Activated CD8-positive, alpha-beta memory T cell treated with anti-CD3 and anti-CD28 coated beads for 4 hours (primary cell): ENCODE data around the gene TSC2.
"Not testable (repeated sequence)": the region's sequence is repeated elsewhere in the genome, so short reads cannot be mapped to it uniquely, and the experiment has no call there.

ENCODE experiments used
- DNase-seq, 2 donors: peaks; one replicate each; pipeline ENCODE4 v3.0.0-alpha.2; 2020; ENCODE audit warnings: low read depth in 2 of 2

Gene TSC2

GRCh38 chr16:2105291-2105690 is 57.5 kb downstream of the TSC2 start:
- DNase-seq = not testable (repeated sequence)

DNA sequence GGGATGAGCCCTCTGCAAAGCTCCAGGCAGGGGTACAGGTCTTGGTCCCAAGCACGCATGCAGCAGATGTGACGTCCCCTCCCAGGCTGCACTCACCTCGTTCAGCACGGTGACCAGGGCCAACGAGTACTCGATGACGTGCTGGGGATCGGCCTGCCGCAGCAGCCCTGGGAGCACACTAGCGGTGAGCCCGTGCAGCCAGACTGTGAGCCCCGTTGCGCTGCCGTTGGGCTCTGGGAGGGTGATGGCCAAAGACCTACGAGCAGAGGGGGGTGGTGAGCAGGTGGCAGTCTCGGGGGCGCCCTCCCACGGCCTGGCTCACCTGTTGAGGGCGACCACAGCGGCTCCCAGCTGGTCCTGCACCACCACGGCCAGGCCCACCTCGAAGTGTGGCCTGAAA is 58.0 kb downstream of the TSC2 start:
- not testable (repeated sequence) for DNase-seq

- DNase-seq = not testable (repeated sequence)
Observed at GRCh38 chr16:2106211-2106610, 58.4 kb downstream of the TSC2 start.

DNA sequence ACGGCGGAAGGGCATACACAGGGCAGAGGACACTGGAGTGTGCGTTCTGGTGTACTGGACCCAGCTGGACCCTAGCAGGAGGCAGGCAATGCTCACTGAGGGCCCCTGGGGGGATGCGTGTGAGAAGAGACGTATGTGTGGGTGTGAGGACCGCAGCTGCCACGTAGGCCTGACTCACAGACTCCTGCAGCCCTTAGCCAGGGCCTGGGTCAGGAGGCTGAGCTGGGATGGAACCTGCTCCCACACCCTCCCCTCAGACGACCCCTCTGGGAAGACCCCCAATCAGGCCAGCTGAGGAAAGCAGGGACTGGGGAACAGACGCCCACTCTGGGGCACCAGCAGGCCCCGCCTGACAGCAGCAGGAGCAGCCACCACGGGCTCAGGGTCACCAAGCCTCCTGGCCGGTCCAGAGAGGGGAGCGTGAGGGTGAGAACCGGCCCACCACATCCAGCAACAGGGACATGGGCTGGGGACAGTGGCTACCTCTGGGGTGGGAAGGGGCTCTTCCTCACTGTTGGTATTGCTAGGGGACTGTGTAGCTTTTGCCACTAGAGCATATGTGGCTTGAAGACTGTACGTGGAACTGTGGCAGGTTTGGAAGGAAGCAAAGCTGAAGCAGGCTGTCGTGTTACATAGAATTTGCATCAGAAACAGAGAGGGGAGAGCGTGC is 59.5 kb downstream of the TSC2 start:
- DNase-seq = not testable (repeated sequence)

GRCh38 chr16:2107791-2108125 is 60.0 kb downstream of the TSC2 start:
- DNase-seq = not testable (repeated sequence)

- DNase-seq = not testable (repeated sequence)
Observed at GRCh38 chr16:2108446-2109270, 60.9 kb downstream of the TSC2 start.

- not testable (repeated sequence) for DNase-seq
Observed at GRCh38 chr16:2109271-2109580, 61.4 kb downstream of the TSC2 start.

DNA sequence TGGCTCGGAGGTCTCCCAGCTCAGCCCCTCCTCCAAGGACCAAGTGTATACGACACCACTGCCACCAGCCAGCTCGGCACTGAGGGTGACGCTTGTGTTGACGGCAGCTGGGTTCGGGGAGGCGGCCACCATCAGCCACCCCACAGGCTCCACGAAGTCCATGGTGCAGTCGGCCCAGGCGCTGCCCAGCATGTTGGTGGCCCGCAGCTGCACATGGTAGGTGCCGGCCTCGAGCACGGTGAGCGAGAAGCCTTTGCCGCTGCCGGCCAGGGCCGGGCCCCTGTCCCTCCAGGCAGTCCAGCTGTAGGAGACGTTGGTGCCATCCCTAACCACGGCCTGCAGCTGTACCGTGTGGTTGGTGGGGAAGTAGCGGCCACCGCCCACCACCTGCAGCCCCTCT is 62.1 kb downstream of the TSC2 start:
- DNase-seq = not testable (repeated sequence)

DNA sequence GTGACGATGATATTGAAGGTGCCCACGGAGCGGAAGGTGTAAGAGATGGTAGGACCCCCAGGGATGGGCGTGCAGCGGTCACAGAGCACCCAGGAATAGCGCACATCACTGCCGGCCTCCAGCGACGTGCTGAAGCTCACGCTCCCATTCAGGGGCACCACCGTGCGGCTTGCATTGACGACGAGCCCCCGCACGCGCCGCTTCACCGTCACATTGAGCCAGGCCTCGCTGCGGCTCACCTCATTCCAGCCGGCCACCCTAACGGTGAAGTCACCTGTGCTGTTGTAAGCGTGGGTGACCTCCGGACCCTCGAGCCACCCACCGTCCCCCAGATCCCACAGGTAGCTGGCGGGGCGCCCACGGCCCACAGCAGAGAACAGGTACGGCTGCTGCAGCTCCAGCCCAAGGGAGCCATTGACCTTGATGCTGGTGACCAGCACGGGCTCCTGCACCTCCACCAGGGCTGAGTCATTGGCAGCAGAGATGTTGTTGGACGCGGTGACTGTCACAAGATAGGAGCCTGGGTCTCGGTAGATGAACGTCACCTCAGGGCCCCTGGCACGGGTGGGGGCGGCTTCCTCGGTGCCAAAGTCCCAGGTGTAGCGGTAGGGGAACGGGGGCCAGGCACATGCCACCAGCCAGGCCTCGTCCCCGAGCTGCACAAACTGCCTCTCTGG is 62.7 kb downstream of the TSC2 start:
- not testable (repeated sequence) for DNase-seq

GRCh38 chr16:2111009-2111353 is 63.2 kb downstream of the TSC2 start:
- DNase-seq = not testable (repeated sequence)

DNA sequence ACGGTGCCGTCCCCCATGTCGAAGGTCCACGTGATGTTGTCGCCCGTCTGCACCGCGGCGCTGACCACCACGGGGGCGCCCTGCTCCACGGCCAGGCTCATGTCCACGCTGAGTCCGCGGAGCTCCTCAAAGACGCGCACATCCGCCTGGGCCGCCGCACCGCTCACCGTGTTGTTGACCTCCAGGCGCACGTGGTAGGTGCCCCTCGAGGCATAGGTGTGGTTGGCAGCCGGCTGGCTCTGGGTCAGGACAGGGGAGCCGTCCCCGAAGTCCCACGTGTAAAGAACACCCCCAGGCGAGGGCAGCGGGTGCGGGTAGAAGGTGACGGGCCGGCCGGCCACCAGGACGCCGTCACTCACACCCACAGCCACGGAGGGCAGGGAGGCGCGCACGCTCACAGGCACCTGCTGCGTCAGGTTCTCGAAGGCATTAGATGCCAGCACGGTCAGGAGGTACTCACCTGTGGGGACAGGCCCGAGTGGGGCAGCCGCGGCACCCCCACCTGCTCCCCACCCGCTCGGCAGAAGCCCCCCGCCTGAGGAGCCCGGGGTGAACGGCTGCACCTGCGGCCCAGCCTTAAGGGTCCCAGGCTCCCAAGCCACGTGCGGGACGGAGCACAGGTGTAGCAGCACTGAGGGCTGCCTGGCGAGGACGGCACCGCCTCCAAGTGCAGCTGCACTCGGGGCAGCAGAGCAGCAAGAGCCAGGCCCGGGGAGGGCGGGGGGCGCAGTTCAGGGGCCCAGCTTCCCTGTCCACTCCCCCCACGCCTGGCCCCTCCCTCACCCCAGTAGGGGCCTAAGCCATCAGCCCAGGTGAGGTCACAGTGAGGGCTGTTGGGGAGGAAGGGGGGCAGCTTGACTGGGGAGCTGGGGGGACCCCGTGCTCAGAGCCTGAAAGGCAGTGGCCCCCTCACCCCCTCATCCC is 63.9 kb downstream of the TSC2 start:
- not testable (repeated sequence) for DNase-seq

DNA sequence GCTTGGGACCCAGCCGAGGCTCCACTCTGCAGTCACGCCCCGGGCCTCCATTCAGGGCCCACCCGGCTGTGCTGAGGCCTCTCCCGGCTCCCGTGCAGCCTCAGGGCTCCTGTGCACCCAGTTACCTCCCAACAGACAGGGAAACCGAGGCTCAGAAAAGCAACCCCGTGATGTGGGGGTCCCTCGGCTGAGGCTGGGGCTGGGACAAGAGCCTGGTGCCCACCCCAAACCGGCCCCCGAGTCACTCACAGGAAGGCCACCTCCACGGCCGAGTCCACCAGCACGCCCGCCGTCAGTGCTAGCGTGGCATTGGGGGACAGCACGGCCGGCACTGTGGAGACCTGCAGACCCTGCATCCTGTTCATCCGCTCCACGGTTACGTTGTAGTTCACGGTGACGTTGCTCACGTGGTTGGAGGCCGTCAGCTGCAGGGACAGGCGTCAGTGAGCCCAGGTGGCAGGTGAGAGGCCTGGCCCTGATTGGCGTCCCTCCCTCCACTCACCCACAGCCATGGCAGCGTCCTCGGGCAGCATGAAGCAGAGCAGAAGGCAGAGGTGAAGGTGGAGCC is 64.8 kb downstream of the TSC2 start:
- DNase-seq = not testable (repeated sequence)

- DNase-seq = not testable (repeated sequence)
Observed at GRCh38 chr16:2114225-2114624, 66.4 kb downstream of the TSC2 start.

GRCh38 chr16:2114885-2115590 is 67.3 kb downstream of the TSC2 start:
- DNase-seq = not testable (repeated sequence)

GRCh38 chr16:2115591-2115973 is 67.8 kb downstream of the TSC2 start:
- no peak for DNase-seq

GRCh38 chr16:2116428-2116827 is 68.6 kb downstream of the TSC2 start:
- DNase-seq = not testable (repeated sequence)

DNA sequence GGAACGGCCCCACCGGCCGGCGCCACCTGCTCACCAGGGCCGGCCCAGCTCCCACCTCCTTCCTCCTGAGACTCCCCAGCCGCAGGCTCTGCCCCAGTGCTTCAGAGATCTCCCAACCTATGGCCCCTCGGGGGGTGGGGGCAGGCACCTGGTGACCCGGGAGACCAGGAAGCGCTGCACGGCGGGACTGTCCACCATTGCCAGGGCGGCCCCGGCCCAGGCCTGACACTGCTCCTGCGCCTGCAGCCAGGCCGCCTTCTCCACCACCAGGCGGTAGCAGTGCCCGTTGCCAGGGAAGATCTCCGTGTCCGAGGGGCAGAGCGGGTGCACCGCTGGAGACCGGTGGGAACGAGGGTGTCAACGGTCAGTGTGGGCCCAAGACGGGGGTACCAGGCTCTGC is 69.6 kb downstream of the TSC2 start:
- DNase-seq = not testable (repeated sequence)

GRCh38 chr16:2117960-2118722 is 70.4 kb downstream of the TSC2 start:
- not testable (repeated sequence) for DNase-seq

DNA sequence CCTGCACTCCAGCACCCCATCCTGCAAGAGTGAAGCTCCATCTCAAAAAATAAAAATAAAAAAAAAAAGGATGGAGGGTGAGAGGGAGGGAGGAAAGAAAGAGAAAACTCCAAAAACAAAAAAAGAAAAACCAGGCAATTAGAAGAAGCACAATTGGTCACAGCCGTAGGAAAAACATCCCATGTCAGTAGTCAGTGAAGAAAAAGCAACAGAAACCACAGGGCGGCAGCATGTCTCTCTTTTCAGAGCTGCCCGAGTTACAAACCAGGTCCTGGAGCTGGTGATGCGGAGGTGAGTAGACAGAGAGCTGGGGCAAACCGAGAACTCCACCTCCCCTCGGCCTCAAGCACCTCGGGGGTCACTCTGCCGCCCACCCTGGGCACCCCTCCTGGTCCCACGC is 73.5 kb downstream of the TSC2 start:
- DNase-seq = not testable (repeated sequence)

DNA sequence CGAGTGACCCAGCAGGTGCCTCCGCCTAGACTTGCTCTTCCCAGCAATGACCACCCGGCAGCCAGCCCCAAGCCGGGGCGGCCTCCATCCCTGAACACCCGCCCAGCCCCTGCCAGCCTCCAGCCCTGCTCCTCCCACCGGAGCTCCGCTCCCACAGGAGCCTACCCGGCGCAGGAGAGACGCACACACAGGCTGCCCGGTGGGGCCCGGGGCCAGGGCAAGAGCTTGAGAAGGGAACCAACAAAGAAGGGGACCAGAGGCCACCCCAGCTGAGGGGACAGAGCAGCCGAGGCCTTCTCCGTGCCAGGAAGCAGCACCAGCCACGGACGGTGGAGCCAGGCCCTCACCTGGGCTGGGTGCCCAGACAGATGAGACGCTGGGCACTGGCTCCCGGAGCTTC is 74.1 kb downstream of the TSC2 start:
- no peak for DNase-seq
